ENCODE measurements around the gene DPP6. TPM values are rescaled to one million over a fixed set of nuclear protein-coding genes. Genes with fewer than 3 reads are reported as not detected.
"Not testable (repeated sequence)": the region's sequence is repeated elsewhere in the genome, so short reads cannot be mapped to it uniquely, and the experiment has no call there.

Gene DPP6
- total and polyA plus RNA-seq, 9 of the 15 experiments (the other 6 are each of a cell fraction or from before 2014, with no cell fraction given) = not detected

GRCh38 chr7:154676033-154676421 lies 623.8 kb downstream of the DPP6 start (continued):
- TF ChIP-seq NR2C2 (CRISPR knock-in tag; IDR thresholded peaks at IDR 0.05) = not testable (repeated sequence)
- TF ChIP-seq NR2C2 (tag; IDR thresholded peaks at IDR 0.05) (peak; percentile 18; the same call in 1 of the 2 replicates), KAT7 (CRISPR knock-in tag; IDR thresholded peaks at IDR 0.05; ENCODE audit: borderline replicate concordance) (peak; percentile 47; the same call in 1 of the 2 replicates), SIX5 (IDR thresholded peaks at IDR 0.05; ENCODE audit: borderline replicate concordance in 1 of 2, insufficient read depth in 1 of 2, low read depth in 1 of 2, low read length in 2 of 2) (0 out of 4 replicates have a peak, but pooled peaks of 1 of the 2 experiments have one; percentile 12), CBFA2T2 (conservative IDR thresholded peaks at IDR 0.05) (peak; percentile 88), BHLHE40 (IDR thresholded peaks at IDR 0.05; ENCODE audit: low read length) (peak; percentile 54; the same call in 1 of the 2 replicates), ZNF584 (CRISPR knock-in tag; IDR thresholded peaks at IDR 0.05; ENCODE audit: low read depth) (0 out of 2 replicates have a peak, but pooled peaks have one; percentile 61), E2F6 (IDR thresholded peaks at IDR 0.05; ENCODE audit: borderline replicate concordance in 1 of 2, extremely low read depth in 1 of 2, insufficient read depth in 1 of 2, insufficient read length in 1 of 2, low read depth in 1 of 2, low read length in 1 of 2, poor library complexity in 1 of 2, severe bottlenecking in 1 of 2) (peak in 1 of 2 experiments; percentile 66), EP300 (IDR thresholded peaks at IDR 0.05; ENCODE audit: low read length) (0 out of 2 replicates have a peak, but pooled peaks have one; percentile 12), MAX (CRISPR knock-in tag; IDR thresholded peaks at IDR 0.05) (peak; percentile 91), TCF7 (IDR thresholded peaks at IDR 0.05; ENCODE audit: borderline replicate concordance) (0 out of 2 replicates have a peak, but pooled peaks have one; percentile 28), TCF3 (CRISPR knock-in tag; IDR thresholded peaks at IDR 0.05) (peak; percentile 72), CCNT2 (IDR thresholded peaks at IDR 0.05; ENCODE audit: borderline replicate concordance, extremely low read depth, insufficient read length, low read depth, low read length) (peak; percentile 18), ZNF589 (CRISPR knock-in tag; IDR thresholded peaks at IDR 0.05; ENCODE audit: low read depth) (peak; percentile 86), USF1 (CRISPR knock-in tag; IDR thresholded peaks at IDR 0.05) (peak; percentile 92), ZNF395 (CRISPR knock-in tag; IDR thresholded peaks at IDR 0.05) (peak; percentile 83; the same call in 1 of the 2 replicates), HMGN3 (IDR thresholded peaks at IDR 0.05; ENCODE audit: borderline replicate concordance, extremely low read depth, insufficient read length, low read depth, low read length) (peak; percentile 53)
- TF ChIP-seq, protein P1, sequence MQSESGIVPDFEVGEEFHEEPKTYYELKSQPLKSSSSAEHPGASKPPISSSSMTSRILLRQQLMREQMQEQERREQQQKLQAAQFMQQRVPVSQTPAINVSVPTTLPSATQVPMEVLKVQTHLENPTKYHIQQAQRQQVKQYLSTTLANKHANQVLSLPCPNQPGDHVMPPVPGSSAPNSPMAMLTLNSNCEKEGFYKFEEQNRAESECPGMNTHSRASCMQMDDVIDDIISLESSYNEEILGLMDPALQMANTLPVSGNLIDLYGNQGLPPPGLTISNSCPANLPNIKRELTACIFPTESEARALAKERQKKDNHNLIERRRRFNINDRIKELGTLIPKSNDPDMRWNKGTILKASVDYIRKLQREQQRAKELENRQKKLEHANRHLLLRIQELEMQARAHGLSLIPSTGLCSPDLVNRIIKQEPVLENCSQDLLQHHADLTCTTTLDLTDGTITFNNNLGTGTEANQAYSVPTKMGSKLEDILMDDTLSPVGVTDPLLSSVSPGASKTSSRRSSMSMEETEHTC (IDR thresholded peaks at IDR 0.05) = peak; percentile 53
- TF ChIP-seq, protein P2, sequence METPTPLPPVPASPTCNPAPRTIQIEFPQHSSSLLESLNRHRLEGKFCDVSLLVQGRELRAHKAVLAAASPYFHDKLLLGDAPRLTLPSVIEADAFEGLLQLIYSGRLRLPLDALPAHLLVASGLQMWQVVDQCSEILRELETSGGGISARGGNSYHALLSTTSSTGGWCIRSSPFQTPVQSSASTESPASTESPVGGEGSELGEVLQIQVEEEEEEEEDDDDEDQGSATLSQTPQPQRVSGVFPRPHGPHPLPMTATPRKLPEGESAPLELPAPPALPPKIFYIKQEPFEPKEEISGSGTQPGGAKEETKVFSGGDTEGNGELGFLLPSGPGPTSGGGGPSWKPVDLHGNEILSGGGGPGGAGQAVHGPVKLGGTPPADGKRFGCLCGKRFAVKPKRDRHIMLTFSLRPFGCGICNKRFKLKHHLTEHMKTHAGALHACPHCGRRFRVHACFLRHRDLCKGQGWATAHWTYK (CRISPR knock-in tag; IDR thresholded peaks at IDR 0.05) = 0 out of 2 replicates have a peak, but pooled peaks have one; percentile 21
